Coronary artery (tissue), 2 donors: ENCODE measurements around the gene RAB35.

ENCODE experiments used
- DNase-seq: peaks from one replicate; pipeline ENCODE4 v3.0.0-alpha.2; 2017; ENCODE audit warnings: low spot score
- H3K27ac ChIP-seq, 2 donors: fragments of 200-600 bp; sonication (generic); one replicate each; pipeline ENCODE4 v1.5.1; 2016 to 2019
- H3K4me3 ChIP-seq: fragments of 200-600 bp; sonication (generic); 2 replicates; pipeline ENCODE4 v1.5.1; 2016; ENCODE audit warnings: mild to moderate bottlenecking, moderate library complexity
- TF ChIP-seq, protein P1 (sequence below): fragments of 200-600 bp; sonication (generic); IDR thresholded peaks from one replicate; pipeline ENCODE4 v1.5.1; 2019; ENCODE audit warnings: antibody characterized with exemption

Gene RAB35

DNA sequence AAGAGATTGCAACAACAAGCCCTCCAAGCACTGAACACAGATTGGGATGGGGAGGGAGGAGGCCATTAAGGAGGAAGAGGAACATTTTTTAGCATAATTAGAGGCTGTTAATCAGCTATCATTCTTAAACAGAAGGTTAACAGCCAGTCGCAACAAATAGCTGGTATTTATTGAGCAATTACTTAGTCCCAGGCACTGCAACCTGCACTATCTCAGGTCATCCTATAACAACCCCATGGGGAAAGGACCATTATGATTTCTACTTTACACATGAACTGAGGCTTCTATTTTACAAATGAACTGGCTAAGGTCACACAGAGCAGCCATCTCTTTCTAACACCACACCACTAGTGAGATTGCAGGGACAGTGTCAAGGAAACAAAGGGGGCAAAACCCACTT lies 10.4 kb downstream of the RAB35 start:
- TF ChIP-seq, protein P1, sequence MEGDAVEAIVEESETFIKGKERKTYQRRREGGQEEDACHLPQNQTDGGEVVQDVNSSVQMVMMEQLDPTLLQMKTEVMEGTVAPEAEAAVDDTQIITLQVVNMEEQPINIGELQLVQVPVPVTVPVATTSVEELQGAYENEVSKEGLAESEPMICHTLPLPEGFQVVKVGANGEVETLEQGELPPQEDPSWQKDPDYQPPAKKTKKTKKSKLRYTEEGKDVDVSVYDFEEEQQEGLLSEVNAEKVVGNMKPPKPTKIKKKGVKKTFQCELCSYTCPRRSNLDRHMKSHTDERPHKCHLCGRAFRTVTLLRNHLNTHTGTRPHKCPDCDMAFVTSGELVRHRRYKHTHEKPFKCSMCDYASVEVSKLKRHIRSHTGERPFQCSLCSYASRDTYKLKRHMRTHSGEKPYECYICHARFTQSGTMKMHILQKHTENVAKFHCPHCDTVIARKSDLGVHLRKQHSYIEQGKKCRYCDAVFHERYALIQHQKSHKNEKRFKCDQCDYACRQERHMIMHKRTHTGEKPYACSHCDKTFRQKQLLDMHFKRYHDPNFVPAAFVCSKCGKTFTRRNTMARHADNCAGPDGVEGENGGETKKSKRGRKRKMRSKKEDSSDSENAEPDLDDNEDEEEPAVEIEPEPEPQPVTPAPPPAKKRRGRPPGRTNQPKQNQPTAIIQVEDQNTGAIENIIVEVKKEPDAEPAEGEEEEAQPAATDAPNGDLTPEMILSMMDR = no peak
- no peak overlapping the region for H3K4me3 ChIP-seq
- no peak overlapping the region for H3K27ac ChIP-seq
- no peak for DNase-seq

DNA sequence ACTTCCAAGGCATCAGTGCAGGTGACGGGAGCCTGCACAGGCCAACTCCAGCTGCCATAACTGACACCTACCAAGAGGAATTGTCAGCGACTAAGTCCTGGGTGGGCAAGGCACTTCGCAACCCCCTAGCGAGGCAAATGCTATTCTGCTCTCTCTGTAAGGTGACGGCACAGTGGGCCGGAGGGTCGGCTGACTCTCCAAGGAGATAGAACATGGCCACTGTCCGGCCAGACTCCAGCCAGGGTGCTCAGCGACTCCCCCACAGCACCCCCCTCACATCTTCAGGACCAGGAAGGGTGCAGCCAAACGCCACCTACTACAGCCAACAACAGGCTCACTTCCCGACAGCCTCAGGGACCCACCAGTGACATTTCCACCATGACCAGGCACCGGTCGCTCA lies 13.2 kb downstream of the RAB35 start:
- TF ChIP-seq, protein P1 = no peak
- no peak for DNase-seq
- no peak overlapping the region for H3K27ac ChIP-seq

DNA sequence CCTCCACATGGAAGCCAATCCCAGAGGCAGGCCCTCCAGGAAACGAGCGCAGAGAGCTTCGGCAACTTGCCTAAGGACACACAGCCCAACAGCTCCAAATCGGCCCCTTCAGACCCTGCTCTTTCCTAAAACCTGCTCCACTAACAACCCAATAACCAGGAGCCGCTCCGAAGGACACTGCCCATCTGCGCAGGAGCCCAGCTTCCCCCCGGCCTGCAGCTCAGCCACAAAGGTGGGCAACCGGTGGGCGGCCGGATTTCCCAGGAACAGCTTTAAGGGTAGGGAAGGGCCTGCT lies 13.6 kb downstream of the RAB35 start:
- TF ChIP-seq, protein P1 = no peak
- H3K27ac ChIP-seq = no peak overlapping the region
- no peak for DNase-seq
- no peak overlapping the region for H3K4me3 ChIP-seq

More for the DNA sequence above, 13.2 kb downstream of the RAB35 start:
- H3K4me3 ChIP-seq = no peak overlapping the region

DNA sequence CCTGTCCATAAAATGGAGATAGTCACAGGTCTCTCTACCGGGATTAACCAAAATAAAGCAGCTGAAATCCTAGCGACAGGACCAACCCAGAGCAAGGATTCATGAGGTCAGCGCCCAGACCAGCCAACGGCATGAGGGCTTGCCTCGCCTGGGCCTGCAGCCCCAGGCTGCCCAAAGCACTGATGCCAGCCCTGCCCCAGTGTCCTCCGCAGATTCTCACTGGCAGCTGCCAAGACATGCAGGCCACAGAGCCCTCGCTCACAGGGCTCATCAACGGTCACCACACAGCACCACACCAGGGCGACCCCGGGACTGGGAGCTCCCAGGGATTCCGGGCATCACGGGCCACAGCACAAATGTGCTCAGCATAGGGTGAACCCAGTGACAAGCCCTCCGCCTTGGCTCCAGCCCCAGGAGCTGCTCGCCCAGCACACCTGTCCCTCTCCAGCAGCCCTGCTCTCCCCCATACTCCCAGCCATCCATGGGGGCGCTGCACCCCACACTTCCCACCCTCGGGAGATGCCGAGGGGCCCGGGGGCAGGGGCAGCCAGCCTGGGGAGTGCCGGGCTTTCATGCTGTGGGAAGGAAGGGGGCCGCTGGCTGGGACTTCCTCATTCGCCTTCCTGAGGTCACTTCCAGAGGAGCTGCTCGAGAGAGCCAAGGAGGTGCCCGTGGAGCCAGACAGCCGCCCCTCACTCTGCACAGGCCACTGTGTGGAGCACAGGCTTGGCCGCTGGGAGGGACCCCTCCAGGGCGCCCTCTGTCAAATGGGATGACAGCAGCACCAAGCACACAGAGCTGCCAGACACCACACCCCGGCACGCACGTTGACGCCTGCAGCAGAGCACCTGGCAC lies 14.1 kb downstream of the RAB35 start:
- DNase-seq = no peak
- TF ChIP-seq, protein P1 = no peak
- Histone ChIP-seq H3K27ac (no peak overlapping the region), H3K4me3 (no peak overlapping the region)

DNA sequence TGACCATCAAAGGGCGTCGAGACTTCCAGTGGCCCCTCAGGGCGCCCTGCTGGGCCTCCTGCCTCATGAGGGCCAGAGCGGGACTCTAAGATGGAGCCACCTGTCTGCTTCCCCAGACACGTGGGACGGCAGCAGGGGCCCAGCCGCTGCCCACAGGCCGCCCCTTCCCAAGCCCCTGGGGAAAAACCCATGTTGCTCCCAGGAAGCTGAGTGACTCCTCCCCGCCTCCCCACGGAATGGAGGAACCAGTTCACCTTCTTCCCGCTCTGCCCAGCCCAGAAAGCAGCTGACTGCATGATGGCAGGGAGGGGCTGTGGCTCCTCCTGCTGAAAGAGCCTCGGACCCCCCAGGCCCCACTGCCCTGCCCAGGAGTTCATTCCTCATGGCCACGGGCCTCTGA lies 14.9 kb downstream of the RAB35 start:
- Histone ChIP-seq H3K27ac (peak overlapping the region; percentile 53 to 69), H3K4me3 (no peak overlapping the region)
- no peak for DNase-seq
- TF ChIP-seq, protein P1 = no peak

DNA sequence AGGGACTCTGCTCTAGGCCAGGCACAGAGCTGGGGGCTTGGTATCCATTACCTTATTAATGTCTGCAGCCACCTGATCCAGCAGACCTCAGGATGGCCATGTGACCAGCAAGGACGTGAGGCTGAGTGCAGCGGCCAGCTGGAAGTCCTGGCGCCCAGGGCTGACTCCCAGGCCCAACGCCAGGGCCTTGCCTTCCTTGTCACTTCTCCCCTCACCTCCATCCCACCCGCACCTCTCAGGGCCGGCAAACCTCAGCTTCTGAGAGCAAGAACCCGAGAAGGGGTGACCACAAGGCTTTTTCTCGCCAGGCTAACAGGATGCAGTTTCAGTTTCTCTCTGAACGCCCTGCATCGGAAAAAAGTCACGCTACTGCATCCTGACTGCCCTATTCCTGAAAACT lies 15.4 kb downstream of the RAB35 start:
- TF ChIP-seq, protein P1 = no peak
- Histone ChIP-seq H3K4me3 (peak overlapping the region; percentile 32), H3K27ac (peak overlapping the region; percentile 53 to 69)
- no peak for DNase-seq

DNA sequence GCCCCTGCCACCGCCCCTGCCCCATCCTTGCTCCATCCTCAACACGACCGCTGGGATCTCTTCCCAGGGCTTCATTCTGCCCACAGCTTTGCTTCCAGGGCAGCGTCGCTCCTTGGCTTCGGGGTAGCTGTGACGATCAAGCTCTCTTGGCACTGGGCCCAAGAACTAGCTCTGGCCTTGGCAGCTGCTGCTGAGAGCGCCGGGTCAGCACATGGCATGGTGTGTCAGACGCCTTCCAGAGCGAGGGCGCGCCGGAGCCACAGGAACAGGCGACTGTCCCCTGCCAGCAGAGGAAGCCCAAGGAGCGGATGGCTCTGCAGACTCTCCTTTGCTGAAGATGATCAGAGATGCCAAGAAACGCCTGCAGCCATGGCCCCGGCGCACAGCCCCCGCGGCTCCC lies 15.9 kb downstream of the RAB35 start:
- Histone ChIP-seq H3K27ac (peak overlapping the region; percentile 53 to 69), H3K4me3 (peak overlapping the region; percentile 12)
- TF ChIP-seq, protein P1 = no peak
- DNase-seq = peak; percentile 87
